NCI-H460 (cell line): ENCODE results near the gene AMDHD2. TPM values are rescaled to one million over a fixed set of nuclear protein-coding genes. Genes with fewer than 3 reads are reported as not detected.
A peak's percentile ranks its signal among the peaks of the same experiment; 100 is the strongest.
"Not testable (repeated sequence)": the region's sequence is repeated elsewhere in the genome, so short reads cannot be mapped to it uniquely, and the experiment has no call there.

ENCODE experiments used
- DNase-seq: peaks from one replicate; pipeline ENCODE4 v3.0.0-alpha.2; 2016; ENCODE audit warnings: low read depth; ENCODE audit errors: extremely low read depth
- polyA plus RNA-seq: library from polyadenylated mRNA; depleted of rRNA; stranded (reverse); fragments of >200 nt; gene quantifications from 2 replicates; pipeline ENCODE4 v1.2.3, GENCODE V29; 2014; cell fraction: nucleus; rRNA removed
- total RNA-seq: library from RNA; depleted of rRNA; stranded (reverse); fragments of >200 nt; shearing (Covaris generic); gene quantifications from 2 replicates; pipeline ENCODE4 v1.2.3, GENCODE V29; 2014; rRNA removed

AMDHD2 gene
- total RNA-seq: 9.5 and 11.4 TPM in 2 replicates
- 218 and 252 TPM in 2 replicates for polyA plus RNA-seq

GRCh38 chr16:2520097-2520783, at the start of gene AMDHD2:
AMDHD2 (plus strand) TSS chr16:2520371; CDS start chr16:2520459, 88 bp downstream.
- peak; percentile 81 for DNase-seq

- DNase-seq: no peak
Observed at GRCh38 chr16:2470603-2471015, 49.6 kb upstream of the AMDHD2 start.

GRCh38 chr16:2471016-2471652, 49.0 kb upstream of the AMDHD2 start, which contains the start of gene NTN3:
NTN3 (plus strand) TSS chr16:2471297; CDS start chr16:2471702, 405 bp downstream.
- no peak for DNase-seq

- no peak for DNase-seq
Observed at GRCh38 chr16:2471653-2472487, 48.3 kb upstream of the AMDHD2 start.

DNA sequence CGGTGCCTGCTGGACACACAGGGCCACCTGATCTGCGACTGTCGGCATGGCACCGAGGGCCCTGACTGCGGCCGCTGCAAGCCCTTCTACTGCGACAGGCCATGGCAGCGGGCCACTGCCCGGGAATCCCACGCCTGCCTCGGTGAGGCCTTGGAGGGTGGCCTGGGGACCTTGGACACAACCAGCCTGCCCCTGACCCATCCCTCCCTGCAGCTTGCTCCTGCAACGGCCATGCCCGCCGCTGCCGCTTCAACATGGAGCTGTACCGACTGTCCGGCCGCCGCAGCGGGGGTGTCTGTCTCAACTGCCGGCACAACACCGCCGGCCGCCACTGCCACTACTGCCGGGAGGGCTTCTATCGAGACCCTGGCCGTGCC, 47.7 kb upstream of the AMDHD2 start:
- DNase-seq: no peak

DNA sequence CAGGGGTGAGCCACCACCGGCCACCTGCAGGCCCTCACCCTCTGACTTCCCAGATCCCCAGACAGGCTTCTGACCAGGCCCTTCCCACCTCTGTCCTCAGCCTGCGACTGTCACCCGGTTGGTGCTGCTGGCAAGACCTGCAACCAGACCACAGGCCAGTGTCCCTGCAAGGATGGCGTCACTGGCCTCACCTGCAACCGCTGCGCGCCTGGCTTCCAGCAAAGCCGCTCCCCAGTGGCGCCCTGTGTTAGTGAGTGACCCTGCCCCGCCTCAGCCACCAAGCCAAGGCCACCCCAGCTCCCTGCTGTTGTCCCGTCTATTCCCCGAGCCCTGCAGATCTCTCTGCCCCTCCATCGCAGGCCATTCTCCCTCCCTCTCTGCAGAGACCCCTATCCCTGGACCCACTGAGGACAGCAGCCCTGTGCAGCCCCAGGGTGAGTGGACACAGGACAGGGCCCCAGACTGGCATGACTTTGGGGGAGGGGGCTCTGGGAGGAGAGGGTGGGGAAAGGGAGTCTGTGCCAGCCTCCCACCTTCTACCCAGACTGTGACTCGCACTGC, 47.2 kb upstream of the AMDHD2 start:
- no peak for DNase-seq

DNA sequence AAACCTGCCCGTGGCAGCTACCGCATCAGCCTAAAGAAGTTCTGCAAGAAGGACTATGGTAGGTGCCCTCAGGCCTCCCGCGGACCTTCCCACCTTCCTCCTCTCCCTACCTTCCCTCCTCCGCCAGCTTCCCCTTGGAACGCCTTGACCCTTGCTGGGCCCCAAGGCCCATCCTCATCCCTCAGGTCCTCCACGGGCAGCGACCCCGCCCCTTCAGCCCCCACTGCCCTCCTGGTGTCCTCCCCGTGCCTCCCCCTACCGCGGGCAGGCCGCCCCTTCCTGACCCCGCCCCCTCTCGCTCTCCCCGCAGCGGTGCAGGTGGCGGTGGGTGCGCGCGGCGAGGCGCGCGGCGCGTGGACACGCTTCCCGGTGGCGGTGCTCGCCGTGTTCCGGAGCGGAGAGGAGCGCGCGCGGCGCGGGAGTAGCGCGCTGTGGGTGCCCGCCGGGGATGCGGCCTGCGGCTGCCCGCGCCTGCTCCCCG, 46.7 kb upstream of the AMDHD2 start:
- DNase-seq: no peak

DNA sequence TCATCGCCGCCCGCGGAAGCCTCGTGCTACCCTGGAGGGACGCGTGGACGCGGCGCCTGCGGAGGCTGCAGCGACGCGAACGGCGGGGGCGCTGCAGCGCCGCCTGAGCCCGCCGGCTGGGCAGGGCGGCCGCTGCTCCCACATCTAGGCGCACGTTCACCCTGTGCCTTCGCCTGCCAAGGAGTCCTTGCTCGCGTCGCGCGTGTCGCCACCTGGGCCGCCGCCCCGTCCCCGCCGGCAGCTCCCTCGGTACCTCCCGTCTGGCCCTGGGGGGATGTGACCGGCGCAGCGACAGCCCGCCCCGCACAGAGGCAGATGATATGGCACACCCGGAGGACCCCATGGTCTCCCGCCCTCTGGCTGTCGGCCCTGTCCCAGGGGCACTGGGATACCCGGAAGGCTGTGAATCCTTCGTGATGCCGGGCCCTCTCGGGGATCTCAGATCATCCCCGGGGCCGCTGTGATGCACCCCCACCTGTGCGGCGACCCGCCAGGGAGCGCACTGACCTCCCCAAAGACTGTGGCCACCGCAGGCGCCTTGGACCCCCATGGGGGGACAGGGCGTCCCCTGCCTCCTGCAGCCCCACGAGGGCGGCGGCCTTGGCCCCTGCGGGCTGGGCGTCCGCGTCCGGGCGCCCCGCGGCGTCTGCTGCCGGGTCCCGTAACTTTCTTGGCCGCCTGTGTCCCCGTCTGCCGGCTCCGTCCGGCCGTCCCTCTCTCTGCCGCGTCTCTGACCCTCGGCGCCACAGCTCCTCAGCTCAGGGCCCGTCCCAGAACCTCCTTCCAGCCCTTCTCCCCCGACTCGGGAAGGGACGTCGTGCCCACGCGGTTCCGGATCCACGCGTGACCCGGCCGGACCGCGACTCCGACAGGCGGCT, 45.9 kb upstream of the AMDHD2 start:
- peak; percentile 38 for DNase-seq

DNA sequence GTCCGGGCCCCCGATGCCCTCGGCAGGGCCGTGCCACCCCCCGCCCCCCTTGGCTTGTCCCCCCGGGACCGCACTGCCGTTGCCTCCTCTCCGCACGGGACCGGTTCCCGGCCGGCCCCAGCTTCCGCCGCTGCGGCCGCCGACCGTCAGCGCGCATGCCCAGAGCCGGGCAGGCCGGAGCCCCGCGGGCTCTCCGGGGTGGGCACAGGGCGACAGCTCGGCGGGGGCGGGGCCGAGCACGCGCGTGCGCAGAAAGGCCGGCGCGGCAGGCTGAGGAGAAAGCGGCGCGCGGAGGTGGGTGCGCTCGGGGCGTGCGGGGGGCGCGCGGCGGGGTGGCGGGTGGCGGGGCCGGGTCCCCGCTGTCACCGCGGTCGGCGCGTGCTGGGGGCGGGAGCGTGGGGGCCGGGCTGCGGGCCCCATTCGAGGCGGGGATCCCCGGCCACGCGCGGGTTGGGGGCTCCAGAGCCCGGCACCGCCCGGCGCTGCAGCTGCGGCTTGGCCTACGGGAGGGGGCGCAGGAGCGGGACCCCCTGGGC, 45.2 kb upstream of the AMDHD2 start, which contains the start of gene TBC1D24:
Gene TBC1D24, plus strand, starts transcription at position 251 of the 536 bp plus-strand sequence. CDS start 21,022 bp downstream, outside the sequence.
- DNase-seq: peak; percentile 80

- DNase-seq: no peak
Observed at GRCh38 chr16:2475413-2476344, 44.5 kb upstream of the AMDHD2 start.

DNA sequence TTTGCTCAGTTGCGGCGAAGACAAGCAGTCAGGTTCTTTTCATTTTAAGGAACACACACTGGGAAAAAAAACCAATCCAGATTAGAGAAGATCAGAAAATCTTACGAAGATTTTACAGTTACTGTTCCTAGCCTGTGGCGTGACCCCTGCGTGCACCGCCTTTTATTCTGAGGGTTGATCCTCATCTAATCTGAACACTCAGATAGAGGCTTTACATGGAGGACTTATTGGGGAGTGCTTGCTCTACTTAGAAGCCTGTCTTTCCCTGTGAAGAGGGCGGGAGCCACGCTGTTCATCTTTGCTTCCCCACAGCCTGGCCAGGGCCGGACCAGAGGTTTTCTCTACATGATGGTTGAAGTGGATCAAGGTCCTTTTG, 43.8 kb upstream of the AMDHD2 start:
- DNase-seq: no peak

DNA sequence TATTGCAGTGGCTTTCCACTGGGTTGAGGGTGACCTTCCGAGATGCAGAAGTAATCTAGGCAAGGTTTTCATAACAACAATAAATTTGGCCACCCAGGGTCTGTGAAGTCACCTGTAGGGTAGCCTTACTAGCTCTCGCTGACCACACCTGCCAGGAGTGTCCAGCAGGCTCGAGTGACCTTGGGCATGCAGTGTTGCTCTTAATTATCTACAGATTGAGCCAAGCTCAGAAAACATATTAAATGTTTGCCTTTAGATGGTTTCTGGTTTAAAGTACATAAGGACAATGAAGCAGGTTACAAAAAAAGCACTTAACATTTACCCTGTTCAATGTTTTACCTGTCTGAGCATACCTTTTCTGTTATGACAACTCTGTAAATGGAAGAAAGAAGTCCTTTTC, 43.4 kb upstream of the AMDHD2 start:
- DNase-seq: no peak

DNA sequence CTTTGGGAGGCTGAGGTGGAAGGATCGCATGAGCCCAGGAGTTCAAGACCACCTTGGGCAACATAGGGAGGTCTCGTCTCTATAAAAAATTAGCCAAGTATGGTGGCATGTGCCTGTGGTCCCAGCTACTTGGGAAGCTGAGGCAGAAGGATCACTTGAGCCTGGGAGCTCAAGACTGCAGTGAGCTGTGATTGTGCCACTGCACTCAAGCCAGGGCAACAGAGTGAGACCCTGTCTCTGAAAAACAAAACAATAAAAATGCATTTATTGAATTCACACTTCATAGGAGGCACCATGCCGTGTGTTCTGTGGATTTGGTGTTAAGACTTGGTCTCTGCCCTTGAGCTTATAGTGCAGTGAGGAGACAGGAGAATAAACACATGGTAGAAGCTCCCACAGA, 42.8 kb upstream of the AMDHD2 start:
- no peak for DNase-seq

- DNase-seq: no peak
Observed at GRCh38 chr16:2478279-2478678, 41.9 kb upstream of the AMDHD2 start.

- DNase-seq: not testable (repeated sequence)
Observed at GRCh38 chr16:2479996-2480395, 40.2 kb upstream of the AMDHD2 start.

DNA sequence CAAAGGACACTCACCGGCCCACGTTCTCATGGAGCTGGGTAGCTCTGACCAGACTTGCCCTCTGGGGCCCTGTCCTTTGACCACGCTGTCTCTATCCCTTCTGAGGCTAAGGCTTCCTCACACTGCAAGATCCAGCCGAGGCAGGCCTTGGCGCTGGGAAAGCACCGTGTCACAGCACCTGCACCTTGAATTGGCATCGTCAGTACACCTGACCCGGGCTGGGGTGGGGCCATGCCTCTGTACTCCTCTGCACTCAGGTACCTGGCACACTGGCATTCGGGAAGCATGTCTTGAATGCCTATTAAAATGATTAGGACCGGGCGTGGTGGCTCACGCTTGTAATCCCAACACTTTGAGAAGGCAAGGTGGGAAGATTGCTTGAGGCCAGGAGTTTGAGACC, 39.2 kb upstream of the AMDHD2 start:
- no peak for DNase-seq

GRCh38 chr16:2481676-2482075, 38.5 kb upstream of the AMDHD2 start:
- DNase-seq: no peak

DNA sequence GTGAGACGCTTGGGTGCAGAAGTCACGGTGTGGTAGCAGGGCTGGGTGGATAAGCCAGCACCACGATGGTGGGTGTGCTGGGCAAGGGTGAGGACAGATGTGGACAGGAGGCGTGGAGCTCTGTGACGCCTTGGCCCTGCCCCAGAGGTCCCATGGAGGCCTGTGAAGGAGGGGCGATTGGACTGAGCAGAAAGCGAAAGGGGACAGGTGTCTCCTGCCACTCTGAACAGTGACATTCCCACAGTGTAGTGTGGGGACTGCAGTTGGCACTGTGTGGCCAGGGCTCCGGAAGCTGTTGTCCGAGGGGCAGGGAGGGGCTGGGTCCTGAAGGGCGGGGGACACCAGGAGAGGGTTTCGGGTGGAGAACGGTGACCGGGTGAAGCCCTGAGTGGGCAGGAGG, 37.9 kb upstream of the AMDHD2 start:
- DNase-seq: no peak
